ENCODE data around the gene NBAS. TPM values are rescaled to one million over a fixed set of nuclear protein-coding genes. Genes with fewer than 3 reads are reported as not detected.

Gene NBAS
- total RNA-seq, 2 experiments from 2014 or later = 24.3 to 25.5 TPM

DNA sequence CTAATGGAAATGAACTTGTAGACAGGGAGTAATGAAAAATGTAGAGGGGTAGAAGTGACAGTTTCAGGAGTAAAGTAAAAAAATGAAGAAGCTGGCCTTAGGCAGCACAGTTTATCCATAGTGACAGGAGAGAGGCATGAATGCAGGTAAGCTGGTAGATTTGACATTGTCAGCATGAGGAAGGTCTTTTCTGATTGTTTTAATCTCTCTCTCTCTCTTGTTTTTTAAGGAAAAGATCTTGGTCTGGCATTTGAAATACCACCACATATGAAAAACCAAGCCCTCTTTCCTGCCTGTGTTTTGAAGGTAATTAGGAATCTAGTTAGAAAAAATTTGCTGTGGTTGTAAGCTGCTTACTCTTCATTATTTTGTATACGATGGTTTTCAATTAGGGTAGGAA is 44.6 kb upstream of the NBAS start:
- Histone ChIP-seq H3K36me3 (ENCODE audit: insufficient read depth, low read length) (peaks cover 97% of the 10 kb centered on the region), H3K27ac (ENCODE audit: low read depth in 1 of 2, low read length in 2 of 2) (no peak overlapping the region), H3K4me3 (ENCODE audit: low read length) (no peak overlapping the region), H3K27me3 (ENCODE audit: control insufficient read depth in 1 of 2, insufficient read depth in 2 of 2, low read length in 2 of 2) (no peaks in the 10 kb centered on the region), H3K9me3 (ENCODE audit: control insufficient read depth in 1 of 2, insufficient read depth in 1 of 2, low read length in 2 of 2) (no peaks in the 10 kb centered on the region), H3K4me1 (ENCODE audit: insufficient read depth, low read length) (no peaks in the 10 kb centered on the region)
- DNase-seq (no peak), ATAC-seq (ENCODE audit: poor library complexity) (no peak)
- Mint-ChIP-seq H3K4me3 (no peak overlapping the region), H3K27ac (no peak overlapping the region), H3K4me1 (ENCODE audit: low read depth) (no peaks in the 10 kb centered on the region), H3K9me3 (no peaks in the 10 kb centered on the region), H3K27me3 (no peaks in the 10 kb centered on the region), H3K36me3 (ENCODE audit: low read depth) (peaks cover 100% of the 10 kb centered on the region)
- ChIA-PET POLR2A (no interaction called here), CTCF (no interaction called here)
- TF ChIP-seq, protein P1, sequence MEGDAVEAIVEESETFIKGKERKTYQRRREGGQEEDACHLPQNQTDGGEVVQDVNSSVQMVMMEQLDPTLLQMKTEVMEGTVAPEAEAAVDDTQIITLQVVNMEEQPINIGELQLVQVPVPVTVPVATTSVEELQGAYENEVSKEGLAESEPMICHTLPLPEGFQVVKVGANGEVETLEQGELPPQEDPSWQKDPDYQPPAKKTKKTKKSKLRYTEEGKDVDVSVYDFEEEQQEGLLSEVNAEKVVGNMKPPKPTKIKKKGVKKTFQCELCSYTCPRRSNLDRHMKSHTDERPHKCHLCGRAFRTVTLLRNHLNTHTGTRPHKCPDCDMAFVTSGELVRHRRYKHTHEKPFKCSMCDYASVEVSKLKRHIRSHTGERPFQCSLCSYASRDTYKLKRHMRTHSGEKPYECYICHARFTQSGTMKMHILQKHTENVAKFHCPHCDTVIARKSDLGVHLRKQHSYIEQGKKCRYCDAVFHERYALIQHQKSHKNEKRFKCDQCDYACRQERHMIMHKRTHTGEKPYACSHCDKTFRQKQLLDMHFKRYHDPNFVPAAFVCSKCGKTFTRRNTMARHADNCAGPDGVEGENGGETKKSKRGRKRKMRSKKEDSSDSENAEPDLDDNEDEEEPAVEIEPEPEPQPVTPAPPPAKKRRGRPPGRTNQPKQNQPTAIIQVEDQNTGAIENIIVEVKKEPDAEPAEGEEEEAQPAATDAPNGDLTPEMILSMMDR (IDR thresholded peaks at IDR 0.05) = no peak
- intact Hi-C loops (cut with DNase I, micrococcal nuclease) = no loop called here

DNA sequence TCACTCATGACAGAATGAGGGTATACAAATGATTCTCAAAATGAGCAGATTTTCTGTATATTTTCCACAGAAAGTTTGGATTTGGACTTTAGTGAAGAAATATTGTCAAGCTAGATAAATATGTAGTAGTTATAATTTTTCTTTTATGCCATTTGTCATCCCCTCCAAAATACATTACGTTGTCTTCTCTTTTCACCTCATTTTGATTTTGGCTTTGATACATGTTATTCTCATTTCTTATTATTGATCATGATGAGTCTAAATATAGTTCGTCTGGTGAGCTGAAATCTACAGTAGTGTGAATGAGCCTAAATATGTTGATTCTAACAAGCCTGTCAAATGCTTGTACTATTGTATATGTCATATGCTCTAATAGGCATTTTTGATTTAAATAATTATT is 42.8 kb upstream of the NBAS start:
- H3K27me3 Mint-ChIP-seq = no peaks in the 10 kb centered on the region

DNA sequence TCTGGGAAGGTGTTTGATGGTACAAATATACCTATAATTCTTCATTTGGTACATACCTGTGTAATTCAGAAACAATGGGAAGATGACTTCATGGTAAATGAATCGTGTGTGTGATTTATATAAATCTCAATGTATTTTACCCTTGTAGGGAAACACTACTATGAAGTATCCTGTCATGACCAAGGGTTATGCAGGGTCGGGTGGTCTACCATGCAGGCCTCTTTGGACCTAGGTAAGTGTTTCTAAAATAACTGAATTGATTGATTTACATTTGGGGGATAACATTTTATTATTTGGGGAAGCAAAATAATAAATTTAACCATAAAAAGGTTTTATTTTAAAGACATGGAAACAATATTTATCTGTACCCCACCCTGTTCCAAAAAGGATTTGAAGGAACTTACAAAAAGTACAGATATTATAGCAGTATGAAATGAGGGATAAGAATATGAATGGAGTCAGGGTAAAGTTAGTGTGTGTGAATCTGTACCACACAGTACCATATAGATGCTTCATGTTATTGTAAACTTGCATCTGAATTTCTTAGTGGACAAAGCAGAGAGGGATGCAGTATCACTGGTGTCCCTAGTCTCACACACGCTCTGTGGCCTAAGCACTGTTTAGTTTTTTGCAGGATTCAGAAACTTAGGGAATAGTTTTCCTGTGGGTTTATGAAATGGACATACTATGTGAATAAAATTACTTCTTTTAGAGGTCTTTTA is 42.1 kb upstream of the NBAS start:
- no peak for ATAC-seq (ENCODE audit: poor library complexity)
- no peak for DNase-seq
- H3K27ac ChIP-seq (ENCODE audit: low read depth in 1 of 2, low read length in 2 of 2) = no peak overlapping the region
- H3K36me3 Mint-ChIP-seq (ENCODE audit: low read depth) = peaks cover 97% of the 10 kb centered on the region
- H3K4me3 Mint-ChIP-seq = no peak overlapping the region
- H3K4me1 Mint-ChIP-seq (ENCODE audit: low read depth) = no peaks in the 10 kb centered on the region
- ChIA-PET POLR2A (no interaction called here), CTCF (no interaction called here)
- no peaks in the 10 kb centered on the region for H3K27me3 ChIP-seq (ENCODE audit: control insufficient read depth in 1 of 2, insufficient read depth in 2 of 2, low read length in 2 of 2)
- H3K27ac Mint-ChIP-seq = no peak overlapping the region
- intact Hi-C loops (cut with DNase I, micrococcal nuclease) = no loop called here
- no peak overlapping the region for H3K4me3 ChIP-seq (ENCODE audit: low read length)
- TF ChIP-seq, protein P1 (IDR thresholded peaks at IDR 0.05) = no peak
- H3K9me3 ChIP-seq (ENCODE audit: control insufficient read depth in 1 of 2, insufficient read depth in 1 of 2, low read length in 2 of 2) = no peaks in the 10 kb centered on the region
- no peaks in the 10 kb centered on the region for H3K4me1 ChIP-seq (ENCODE audit: insufficient read depth, low read length)
- no peaks in the 10 kb centered on the region for H3K9me3 Mint-ChIP-seq
- H3K27me3 Mint-ChIP-seq = no peaks in the 10 kb centered on the region
- H3K36me3 ChIP-seq (ENCODE audit: insufficient read depth, low read length) = peaks cover 96% of the 10 kb centered on the region

More for the DNA sequence above, 42.8 kb upstream of the NBAS start:
- Mint-ChIP-seq H3K36me3 (ENCODE audit: low read depth) (peaks cover 97% of the 10 kb centered on the region), H3K4me1 (ENCODE audit: low read depth) (no peaks in the 10 kb centered on the region), H3K4me3 (no peak overlapping the region), H3K27ac (no peak overlapping the region), H3K9me3 (no peaks in the 10 kb centered on the region)
- no peak overlapping the region for H3K4me3 ChIP-seq (ENCODE audit: low read length)
- ATAC-seq (ENCODE audit: poor library complexity) (no peak), DNase-seq (no peak)
- TF ChIP-seq, protein P1 (IDR thresholded peaks at IDR 0.05) = no peak
- H3K4me1 ChIP-seq (ENCODE audit: insufficient read depth, low read length) = no peaks in the 10 kb centered on the region
- no peaks in the 10 kb centered on the region for H3K27me3 ChIP-seq (ENCODE audit: control insufficient read depth in 1 of 2, insufficient read depth in 2 of 2, low read length in 2 of 2)
- POLR2A ChIA-PET = no interaction called here
- CTCF ChIA-PET = no interaction called here
- intact Hi-C loops (cut with DNase I, micrococcal nuclease) = no loop called here
- no peak overlapping the region for H3K27ac ChIP-seq (ENCODE audit: low read depth in 1 of 2, low read length in 2 of 2)
- H3K9me3 ChIP-seq (ENCODE audit: control insufficient read depth in 1 of 2, insufficient read depth in 1 of 2, low read length in 2 of 2) = no peaks in the 10 kb centered on the region
- peaks cover 95% of the 10 kb centered on the region for H3K36me3 ChIP-seq (ENCODE audit: insufficient read depth, low read length)

Data from CD4-positive, alpha-beta T cell (primary cell).